VCaP (cell line): Measurements from ENCODE around the gene UPF2.

Experiments used
- H3K27ac ChIP-seq: fragments of 450-650 bp; 2 replicates; pipeline ENCODE4 v1.5.1; 2017
- CTCF ChIP-seq: fragments of 450-650 bp; conservative IDR thresholded peaks from 2 replicates; pipeline ENCODE4 v1.5.1; 2017; ENCODE audit warnings: mild to moderate bottlenecking, moderate library complexity

UPF2 gene

DNA sequence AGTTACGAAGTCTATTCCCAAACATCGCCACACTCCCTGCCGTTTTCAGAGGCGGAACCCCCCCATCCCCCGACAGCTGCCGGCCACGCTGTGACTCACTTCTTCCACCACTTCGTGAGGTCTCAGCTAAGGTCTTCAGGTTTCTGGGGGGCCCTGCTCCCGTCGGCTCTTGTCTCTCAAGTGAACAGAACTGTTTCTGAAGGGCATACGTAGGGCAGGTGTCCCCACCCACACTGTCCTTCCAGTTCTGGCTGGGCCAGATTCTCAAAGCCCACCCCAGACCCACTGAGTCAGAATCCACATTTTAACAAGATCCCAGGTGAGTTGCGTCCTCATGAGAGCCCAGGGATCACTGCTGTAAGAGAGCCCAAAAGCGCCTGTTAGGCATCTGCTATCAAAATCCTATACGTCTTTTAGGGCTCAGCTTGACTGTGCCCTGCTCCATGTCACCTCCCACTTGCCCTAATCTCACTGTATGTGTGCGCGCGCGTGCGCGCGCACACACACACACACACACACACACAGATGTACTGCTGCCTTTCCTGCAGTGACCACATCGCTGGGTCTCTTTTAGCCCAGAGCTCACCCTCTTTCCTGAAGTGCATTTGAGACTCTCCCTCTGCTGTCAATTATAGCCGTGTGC, 140.7 kb downstream of the UPF2 start:
- no peak overlapping the region for H3K27ac ChIP-seq
- no peak for TF ChIP-seq CTCF

GRCh38 chr10:11901454-11901832, 141.2 kb downstream of the UPF2 start:
- TF ChIP-seq CTCF, result no peak
- H3K27ac ChIP-seq, result no peak overlapping the region

DNA sequence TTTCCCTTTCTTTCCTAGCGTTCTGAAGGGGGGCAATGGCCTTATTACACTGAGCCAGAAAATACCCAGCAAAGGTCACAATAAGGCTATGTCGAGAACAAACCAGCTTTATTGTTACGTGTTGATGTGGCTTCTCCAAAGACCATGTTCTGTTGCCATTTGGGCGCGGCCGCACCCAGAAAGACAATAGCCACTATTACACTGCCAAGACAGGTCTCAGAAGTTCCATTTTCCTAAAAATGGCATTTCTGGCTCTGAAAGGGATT, 141.6 kb downstream of the UPF2 start:
- TF ChIP-seq CTCF, result no peak
- no peak overlapping the region for H3K27ac ChIP-seq

DNA sequence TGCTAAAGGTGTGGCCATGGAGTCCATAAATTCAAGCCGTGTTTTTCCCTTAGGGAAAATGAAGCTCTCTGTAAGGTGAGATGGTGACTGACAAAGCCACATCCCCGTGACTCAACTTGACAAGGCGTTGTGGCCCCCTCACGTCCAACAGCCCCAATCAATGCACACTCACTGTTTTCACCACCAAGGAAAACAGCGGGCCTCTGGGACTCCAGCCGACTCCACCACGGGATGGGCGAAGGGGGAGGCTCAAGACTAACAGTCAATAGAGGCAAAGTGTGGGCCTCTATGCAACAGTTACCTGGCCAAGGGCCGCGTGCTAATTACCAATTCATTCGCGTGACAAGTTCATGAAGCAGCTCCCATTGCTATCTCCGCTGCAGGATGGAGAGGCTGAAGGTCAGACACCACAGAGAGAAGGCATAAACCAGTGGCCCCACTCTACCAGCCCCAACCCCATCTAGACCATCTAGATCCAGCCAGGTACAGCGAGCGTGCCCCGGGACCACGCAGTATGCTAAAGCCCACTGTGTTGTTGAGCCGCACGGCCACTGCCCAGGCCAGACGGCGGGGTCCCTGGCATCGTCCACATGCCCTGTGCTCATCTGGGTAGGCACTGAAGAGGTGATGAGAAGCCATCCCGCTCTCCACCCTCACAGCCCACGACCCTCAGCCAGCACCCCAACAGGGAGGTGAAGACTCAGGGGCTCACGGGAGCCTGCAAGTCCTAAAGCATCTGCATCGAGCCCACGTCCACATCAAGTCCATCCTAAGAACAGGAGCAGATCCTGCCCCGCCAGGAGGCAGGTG, 143.3 kb downstream of the UPF2 start:
- no peak overlapping the region for H3K27ac ChIP-seq
- TF ChIP-seq CTCF, result no peak

- no peak for TF ChIP-seq CTCF
- peak overlapping the region; percentile 21; the same call in 1 of the 2 replicates for H3K27ac ChIP-seq
Observed at GRCh38 chr10:11898372-11899066, 144.1 kb downstream of the UPF2 start.

DNA sequence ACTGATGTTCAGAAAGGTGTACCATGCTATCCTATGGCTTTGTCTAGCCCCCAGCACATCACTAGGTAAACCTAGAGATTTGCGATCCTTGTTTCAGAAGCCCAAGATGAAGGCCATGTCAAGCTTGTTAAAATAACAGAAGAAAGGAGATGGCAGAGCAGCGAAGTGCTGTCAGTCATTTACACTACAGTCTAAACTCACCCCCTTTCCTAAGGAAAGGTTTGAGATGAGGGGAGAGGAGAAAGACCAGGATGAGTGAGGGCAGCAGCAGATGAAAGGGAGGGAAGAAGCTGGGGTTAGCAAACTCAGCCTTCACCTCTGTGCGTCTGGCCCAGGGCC, 144.6 kb downstream of the UPF2 start:
- H3K27ac ChIP-seq, result peak overlapping the region; percentile 21; the same call in 1 of the 2 replicates
- TF ChIP-seq CTCF, result no peak

GRCh38 chr10:11896549-11897200, 145.9 kb downstream of the UPF2 start:
- H3K27ac ChIP-seq, result no peak overlapping the region
- TF ChIP-seq CTCF, result no peak
